SU-DHL-6 (cell line): ENCODE data around the gene PTPN14.

Source experiments
- H2AFZ ChIP-seq: fragments of 200-600 bp; sonication (generic); 2 replicates; pipeline ENCODE4 v1.6.1; 2014; ENCODE audit warnings: low read depth, mild to moderate bottlenecking, moderate library complexity, mixed read lengths, antibody characterized with exemption, low read length; ENCODE audit not compliant: severe bottlenecking
- H3F3A ChIP-seq: fragments of 200-600 bp; shearing (Covaris generic); 2 replicates; pipeline ENCODE4 v1.6.0; 2016; ENCODE audit warnings: antibody characterized with exemption, mild to moderate bottlenecking; ENCODE audit not compliant: insufficient read depth
- H3K27ac ChIP-seq: fragments of 200-600 bp; sonication (generic); 2 replicates; pipeline ENCODE4 v1.5.1; 2016; ENCODE audit warnings: low read depth, mild to moderate bottlenecking, low read length, moderate library complexity, mixed read lengths
- H3K27me3 ChIP-seq: fragments of 200-600 bp; sonication (generic), shearing (Covaris generic); 2 replicates; pipeline ENCODE4 v1.6.0; 2014; ENCODE audit warnings: mild to moderate bottlenecking, low read length
- H3K36me3 ChIP-seq: fragments of 200-600 bp; sonication (generic); 2 replicates; pipeline ENCODE4 v1.6.1; 2014; ENCODE audit warnings: mild to moderate bottlenecking, low read length, mixed read lengths
- H3K4me2 ChIP-seq: fragments of 300-600, 200-600 bp; shearing (Covaris generic), sonication (generic); 2 replicates; pipeline ENCODE4 v1.6.0; 2014; ENCODE audit warnings: low read length, low read depth, mild to moderate bottlenecking; ENCODE audit not compliant: poor library complexity, severe bottlenecking
- H3K4me3 ChIP-seq: fragments of 200-600 bp; sonication (generic); 2 replicates; pipeline ENCODE4 v1.5.1; 2014; ENCODE audit warnings: antibody characterized with exemption, low read length, mild to moderate bottlenecking, mixed read lengths; ENCODE audit not compliant: insufficient read depth, poor library complexity, severe bottlenecking
- H3K79me2 ChIP-seq: fragments of 200-600 bp; sonication (generic); 2 replicates; pipeline ENCODE4 v1.6.1; 2014; ENCODE audit warnings: mild to moderate bottlenecking, low read length, moderate library complexity; ENCODE audit not compliant: insufficient read depth
- H3K9ac ChIP-seq: fragments of 200-600 bp; sonication (generic); 2 replicates; pipeline ENCODE4 v1.7.0; 2014; ENCODE audit warnings: mild to moderate bottlenecking, low read length
- H3K9me2 ChIP-seq: fragments of 200-600 bp; sonication (generic); replicated peaks from 2 replicates; pipeline ENCODE4 v1.6.1; 2014; ENCODE audit warnings: low read length; ENCODE audit not compliant: insufficient read depth
- H3K9me3 ChIP-seq: fragments of 200-600 bp; sonication (generic); 2 replicates; pipeline ENCODE4 v1.6.1; 2014; ENCODE audit warnings: low read length, mixed read lengths; ENCODE audit not compliant: insufficient read depth
- H4K20me1 ChIP-seq: fragments of 200-600 bp; sonication (generic); 2 replicates; pipeline ENCODE4 v1.6.1; 2014; ENCODE audit warnings: low read depth, mild to moderate bottlenecking, antibody characterized with exemption, low read length, moderate library complexity, mixed read lengths
- EZH2phosphoT487 ChIP-seq: fragments of 200-600 bp; sonication (generic), shearing (Covaris generic); conservative IDR thresholded peaks from 2 replicates; pipeline ENCODE4 v1.6.1; 2018; ENCODE audit warnings: mild to moderate bottlenecking, antibody characterized with exemption, low read length, moderate library complexity, mixed read lengths
- TF ChIP-seq, protein P1 (sequence below): fragments of 200-600 bp; sonication (generic); IDR thresholded peaks from one replicate; pipeline ENCODE4 v1.5.1; 2017; ENCODE audit warnings: antibody characterized with exemption, mild to moderate bottlenecking, low read length, moderate library complexity; ENCODE audit not compliant: insufficient read depth, poor library complexity, severe bottlenecking

Gene PTPN14

DNA sequence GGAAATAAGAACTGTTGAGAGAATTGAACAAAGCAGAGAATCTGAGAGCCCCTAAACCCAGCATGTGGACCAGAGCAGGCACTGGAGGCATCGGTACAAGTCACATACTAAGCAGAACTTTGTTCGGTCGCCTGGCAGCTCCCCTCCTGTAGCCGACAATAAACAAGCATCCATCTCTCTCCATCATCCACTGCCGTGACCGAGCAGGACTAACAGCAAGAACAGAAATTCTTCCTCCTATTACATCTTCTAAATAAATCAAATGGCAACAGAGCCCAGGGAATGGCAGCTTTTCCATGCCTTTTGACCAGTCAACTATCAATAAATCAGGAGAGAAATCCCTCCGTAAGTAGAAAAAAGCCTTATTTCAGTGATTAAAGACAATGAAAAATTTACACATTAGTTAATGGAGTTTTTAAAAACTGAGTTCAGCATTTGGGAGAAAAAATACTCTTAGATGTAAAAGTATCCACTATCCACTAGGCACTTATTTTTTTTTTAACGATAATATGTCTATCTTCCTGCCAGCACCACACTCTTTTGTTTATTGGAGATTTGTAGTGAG is 36.5 kb downstream of the PTPN14 start:
- Histone ChIP-seq H4K20me1 (no peaks in the 10 kb centered on the region), H3K4me2 (no peak overlapping the region), H3K27me3 (no peaks in the 10 kb centered on the region), H3K27ac (no peak overlapping the region), H3F3A (no peaks in the 10 kb centered on the region), H3K9me2 (no peaks in the 10 kb centered on the region), H3K9ac (no peak overlapping the region), H3K4me3 (no peak overlapping the region), H2AFZ (no peak overlapping the region), H3K9me3 (no peaks in the 10 kb centered on the region), H3K36me3 (no peaks in the 10 kb centered on the region), H3K79me2 (no peaks in the 10 kb centered on the region)
- no peak for TF ChIP-seq EZH2phosphoT487
- TF ChIP-seq, protein P1, sequence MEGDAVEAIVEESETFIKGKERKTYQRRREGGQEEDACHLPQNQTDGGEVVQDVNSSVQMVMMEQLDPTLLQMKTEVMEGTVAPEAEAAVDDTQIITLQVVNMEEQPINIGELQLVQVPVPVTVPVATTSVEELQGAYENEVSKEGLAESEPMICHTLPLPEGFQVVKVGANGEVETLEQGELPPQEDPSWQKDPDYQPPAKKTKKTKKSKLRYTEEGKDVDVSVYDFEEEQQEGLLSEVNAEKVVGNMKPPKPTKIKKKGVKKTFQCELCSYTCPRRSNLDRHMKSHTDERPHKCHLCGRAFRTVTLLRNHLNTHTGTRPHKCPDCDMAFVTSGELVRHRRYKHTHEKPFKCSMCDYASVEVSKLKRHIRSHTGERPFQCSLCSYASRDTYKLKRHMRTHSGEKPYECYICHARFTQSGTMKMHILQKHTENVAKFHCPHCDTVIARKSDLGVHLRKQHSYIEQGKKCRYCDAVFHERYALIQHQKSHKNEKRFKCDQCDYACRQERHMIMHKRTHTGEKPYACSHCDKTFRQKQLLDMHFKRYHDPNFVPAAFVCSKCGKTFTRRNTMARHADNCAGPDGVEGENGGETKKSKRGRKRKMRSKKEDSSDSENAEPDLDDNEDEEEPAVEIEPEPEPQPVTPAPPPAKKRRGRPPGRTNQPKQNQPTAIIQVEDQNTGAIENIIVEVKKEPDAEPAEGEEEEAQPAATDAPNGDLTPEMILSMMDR: no peak

DNA sequence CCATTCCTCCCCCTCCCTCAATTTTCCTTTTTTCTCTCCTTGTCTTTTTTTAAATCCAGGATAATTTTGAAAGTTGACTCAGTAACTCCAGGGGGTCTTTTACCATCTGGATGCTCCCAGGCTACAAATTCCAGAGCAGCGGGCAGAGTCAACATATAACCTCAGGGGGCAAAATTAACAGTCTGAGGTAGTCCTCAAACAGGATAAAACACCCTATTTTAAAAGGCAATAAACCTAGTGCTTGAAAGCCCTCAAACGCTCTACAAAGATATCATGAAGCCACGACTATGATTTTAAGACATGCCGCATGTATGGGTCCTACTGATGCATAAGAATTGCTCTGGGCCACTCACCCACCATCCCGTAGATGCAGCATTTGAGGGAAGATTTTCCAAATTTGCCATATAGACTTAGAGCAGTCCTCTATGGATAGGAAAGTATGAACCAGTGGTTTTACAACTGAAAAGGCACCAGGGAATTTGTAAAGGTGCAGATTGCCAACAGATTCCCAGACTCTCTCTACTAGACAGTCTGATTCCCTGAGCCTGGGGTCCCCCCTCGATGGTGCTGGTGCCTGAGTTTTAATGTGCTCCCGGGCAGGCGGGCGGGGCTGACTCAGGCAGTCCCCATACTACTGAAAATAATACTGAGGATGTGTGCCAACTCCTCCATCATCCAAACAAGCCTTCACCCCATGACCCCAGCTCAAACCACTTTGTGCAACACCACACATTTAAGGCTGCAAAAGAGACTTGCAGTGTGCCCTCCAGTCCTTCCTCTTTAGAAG is 37.2 kb downstream of the PTPN14 start:
- H2AFZ ChIP-seq: no peak overlapping the region

DNA sequence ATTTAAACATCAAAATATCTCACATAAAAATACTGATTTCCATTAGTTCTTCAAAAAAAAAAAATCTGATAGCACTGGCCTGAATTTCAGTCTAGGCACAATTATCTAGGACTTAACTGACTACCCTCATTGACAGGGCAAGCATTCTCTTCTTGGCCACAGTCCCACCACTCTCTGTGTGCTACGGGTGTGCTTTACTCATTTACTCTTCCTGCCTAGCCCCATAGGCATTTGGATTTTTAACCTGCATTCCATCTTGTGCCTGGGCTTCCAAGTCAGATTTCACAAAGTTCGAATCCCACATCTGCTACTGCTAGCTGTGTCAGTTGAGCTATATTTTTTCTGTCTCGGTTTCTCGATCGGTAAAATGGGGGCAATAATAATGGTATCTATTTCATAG is 38.0 kb downstream of the PTPN14 start:
- no peaks in the 10 kb centered on the region for H3K27me3 ChIP-seq
- no peaks in the 10 kb centered on the region for H3K36me3 ChIP-seq
- no peak overlapping the region for H3K4me3 ChIP-seq
- H4K20me1 ChIP-seq: no peaks in the 10 kb centered on the region
- H3F3A ChIP-seq: no peaks in the 10 kb centered on the region
- no peak overlapping the region for H3K9ac ChIP-seq
- no peaks in the 10 kb centered on the region for H3K79me2 ChIP-seq
- no peak overlapping the region for H3K4me2 ChIP-seq
- TF ChIP-seq, protein P1: no peak
- TF ChIP-seq EZH2phosphoT487: no peak
- no peak overlapping the region for H2AFZ ChIP-seq
- no peaks in the 10 kb centered on the region for H3K9me3 ChIP-seq
- no peak overlapping the region for H3K27ac ChIP-seq
- H3K9me2 ChIP-seq: no peaks in the 10 kb centered on the region

More for the DNA sequence above, 37.2 kb downstream of the PTPN14 start:
- TF ChIP-seq, protein P1: no peak
- TF ChIP-seq EZH2phosphoT487: no peak
- H3K27ac ChIP-seq: no peak overlapping the region
- no peak overlapping the region for H3K9ac ChIP-seq
- no peaks in the 10 kb centered on the region for H4K20me1 ChIP-seq
- H3K27me3 ChIP-seq: no peaks in the 10 kb centered on the region
- no peaks in the 10 kb centered on the region for H3F3A ChIP-seq
- H3K36me3 ChIP-seq: no peaks in the 10 kb centered on the region
- H3K79me2 ChIP-seq: no peaks in the 10 kb centered on the region
- H3K4me3 ChIP-seq: no peak overlapping the region
- H3K4me2 ChIP-seq: no peak overlapping the region
- no peaks in the 10 kb centered on the region for H3K9me3 ChIP-seq
- H3K9me2 ChIP-seq: no peaks in the 10 kb centered on the region
